PFSK-1 (cell line): ENCODE data around the gene KNL1.

ENCODE experiments used
- FOXP2 ChIP-seq: optimal IDR thresholded peaks from 2 replicates; pipeline ENCODE3; 2011; ENCODE audit warnings: borderline replicate concordance, control low read depth, inconsistent platforms; ENCODE audit not compliant: insufficient read depth; ENCODE audit errors: extremely low read length, extremely low read depth
- POLR2AphosphoS5 ChIP-seq: IDR thresholded peaks from 2 replicates; pipeline ENCODE4 v1.6.1; 2012; ENCODE audit warnings: low read depth, mild to moderate bottlenecking, control low read depth, low read length, moderate library complexity
- REST ChIP-seq, 2 experiments: IDR thresholded peaks; 2 replicates each; pipeline versions ENCODE4 v1.6.1 to v1.8.0; 2011 to 2012; ENCODE audit warnings: low read depth in 2 of 2, low read length in 2 of 2, control low read depth in 1 of 2, inconsistent platforms in 1 of 2, mild to moderate bottlenecking in 1 of 2, moderate library complexity in 1 of 2; ENCODE audit not compliant: insufficient read depth in 1 of 2
- SIN3A ChIP-seq: IDR thresholded peaks from 2 replicates; pipeline ENCODE4 v1.6.1; 2012; ENCODE audit warnings: mild to moderate bottlenecking, low read length, moderate library complexity, borderline replicate concordance; ENCODE audit not compliant: insufficient read depth
- TAF1 ChIP-seq: IDR thresholded peaks from 2 replicates; pipeline ENCODE4 v1.6.1; 2012; ENCODE audit warnings: low read length, control low read depth, borderline replicate concordance; ENCODE audit not compliant: insufficient read depth

KNL1 gene

GRCh38 chr15:40684381-40684780 is 90.3 kb downstream of the KNL1 start:
- no peak for TF ChIP-seq REST (IDR thresholded peaks at IDR 0.05; ENCODE audit: insufficient read depth in 1 of 2, low read depth in 2 of 2, low read length in 2 of 2)

DNA sequence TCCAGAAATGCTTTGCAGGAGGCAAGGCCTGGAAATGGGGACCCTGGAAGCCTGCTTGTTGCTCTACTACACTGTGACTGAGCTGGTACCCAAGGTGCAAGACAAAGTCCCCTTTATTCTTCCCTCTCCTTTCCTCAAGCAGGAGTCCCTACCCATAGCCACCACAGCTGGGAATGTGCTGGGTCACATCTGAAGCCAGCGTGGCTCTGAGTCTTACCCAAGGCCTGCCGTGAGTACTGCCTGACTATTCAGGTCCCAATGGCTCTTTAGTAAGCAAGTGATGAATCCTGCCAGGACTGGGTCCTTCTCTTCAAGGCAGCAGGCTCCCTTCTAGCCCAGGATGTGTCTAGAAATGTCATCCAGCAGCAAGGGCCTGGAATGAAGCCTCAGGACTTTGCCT is 91.3 kb downstream of the KNL1 start:
- TF ChIP-seq TAF1 (no peak), REST (IDR thresholded peaks at IDR 0.05; ENCODE audit: insufficient read depth in 1 of 2, low read depth in 2 of 2, low read length in 2 of 2) (no peak), SIN3A (no peak), FOXP2 (no peak), POLR2AphosphoS5 (no peak)

GRCh38 chr15:40688932-40689799 is 95.1 kb downstream of the KNL1 start:
- TF ChIP-seq TAF1 (no peak), REST (IDR thresholded peaks at IDR 0.05; ENCODE audit: insufficient read depth in 1 of 2, low read depth in 2 of 2, low read length in 2 of 2) (no peak), FOXP2 (no peak), POLR2AphosphoS5 (no peak), SIN3A (no peak)

DNA sequence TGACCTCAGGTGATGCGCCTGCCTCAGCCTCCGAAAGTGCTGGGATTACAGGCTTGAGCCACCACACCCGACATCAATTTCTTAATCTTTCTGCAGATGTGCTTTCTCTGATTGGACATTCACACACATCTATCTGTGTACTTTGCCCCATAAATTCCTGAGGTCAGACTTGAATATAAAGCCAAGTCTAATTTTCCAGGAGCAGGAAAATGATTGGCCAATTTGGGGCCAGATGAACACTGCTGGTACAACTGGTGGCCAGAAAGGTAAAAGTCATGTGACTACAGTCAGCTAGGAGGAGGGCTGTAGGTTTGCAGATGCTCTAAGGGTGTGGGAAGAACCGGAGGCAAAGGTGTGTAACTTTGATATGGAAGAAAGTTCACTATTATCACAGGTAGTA is 97.7 kb downstream of the KNL1 start:
- TF ChIP-seq FOXP2 (no peak), POLR2AphosphoS5 (no peak)

- TF ChIP-seq FOXP2 (no peak), POLR2AphosphoS5 (no peak), TAF1 (no peak; the same call in 1 of the 2 replicates), REST (IDR thresholded peaks at IDR 0.05; ENCODE audit: insufficient read depth in 1 of 2, low read depth in 2 of 2, low read length in 2 of 2) (no peak), SIN3A (no peak)
These were observed 100.0 kb downstream of the KNL1 start for GRCh38 chr15:40693904-40694687.
